Measurements from ENCODE around the gene PBX1.

The PBX1 gene

DNA sequence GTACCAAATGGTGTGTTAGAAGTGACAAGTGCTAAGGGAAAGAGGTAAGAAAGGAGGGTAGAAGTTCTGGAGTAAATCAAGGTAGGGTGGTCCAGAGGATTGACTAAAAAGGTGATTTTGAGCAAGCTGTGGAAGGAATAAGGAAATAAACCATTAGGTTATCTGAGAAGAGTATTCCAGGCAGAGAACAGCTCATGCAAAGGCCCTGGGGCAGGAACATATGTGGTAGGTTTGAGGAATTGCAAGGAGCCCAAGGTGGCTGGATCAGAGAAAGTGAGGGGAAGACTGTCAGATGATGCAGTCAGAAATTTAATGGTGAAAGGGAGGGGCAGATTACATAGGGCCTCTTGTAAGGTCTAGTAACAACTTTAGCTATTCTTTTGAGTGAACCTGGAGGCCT lies 302.6 kb downstream of the PBX1 start:
- no peaks in the 10 kb centered on the region for H3K4me1 Mint-ChIP-seq
- H3K9me3 Mint-ChIP-seq, result peaks cover 7% of the 10 kb centered on the region
- ATAC-seq (replicated peaks; ENCODE audit: extremely low read depth, poor library complexity, severe bottlenecking) (no peak), DNase-seq (ENCODE audit: low spot score in 2 of 2) (no peak)
- H3K4me3 Mint-ChIP-seq, result no peak overlapping the region
- no peaks in the 10 kb centered on the region for H3K36me3 Mint-ChIP-seq (ENCODE audit: insufficient read depth)
- no peaks in the 10 kb centered on the region for H3K27me3 Mint-ChIP-seq
- no peak overlapping the region for H3K27ac Mint-ChIP-seq (ENCODE audit: low read depth)

DNA sequence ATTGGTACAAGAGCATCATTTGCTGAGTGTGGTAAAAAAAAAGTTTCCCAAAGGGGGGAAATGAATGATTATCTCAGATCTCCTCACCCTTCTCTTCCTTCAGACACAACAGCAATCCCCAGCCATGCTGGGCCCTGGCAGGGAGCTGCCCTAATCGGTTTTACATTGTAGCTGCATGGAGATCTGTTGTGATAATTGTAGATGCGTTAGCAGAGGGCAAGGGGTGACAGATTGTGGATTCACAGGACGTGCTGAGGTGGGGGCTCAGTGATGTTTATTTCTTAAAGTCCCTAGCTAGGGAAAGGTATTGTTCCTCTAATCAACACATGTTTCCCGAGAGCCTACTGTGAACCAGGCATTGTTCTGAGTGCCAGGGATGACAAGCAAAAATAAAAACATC lies 304.1 kb downstream of the PBX1 start:
- DNase-seq (ENCODE audit: low spot score in 2 of 2) (no peak), ATAC-seq (replicated peaks; ENCODE audit: extremely low read depth, poor library complexity, severe bottlenecking) (no peak)
- H3K27ac Mint-ChIP-seq (ENCODE audit: low read depth), result no peak overlapping the region
- no peaks in the 10 kb centered on the region for H3K27me3 Mint-ChIP-seq
- H3K4me1 Mint-ChIP-seq, result no peaks in the 10 kb centered on the region
- no peaks in the 10 kb centered on the region for H3K36me3 Mint-ChIP-seq (ENCODE audit: insufficient read depth)
- no peak overlapping the region for H3K4me3 Mint-ChIP-seq
- peaks cover 5% of the 10 kb centered on the region for H3K9me3 Mint-ChIP-seq

DNA sequence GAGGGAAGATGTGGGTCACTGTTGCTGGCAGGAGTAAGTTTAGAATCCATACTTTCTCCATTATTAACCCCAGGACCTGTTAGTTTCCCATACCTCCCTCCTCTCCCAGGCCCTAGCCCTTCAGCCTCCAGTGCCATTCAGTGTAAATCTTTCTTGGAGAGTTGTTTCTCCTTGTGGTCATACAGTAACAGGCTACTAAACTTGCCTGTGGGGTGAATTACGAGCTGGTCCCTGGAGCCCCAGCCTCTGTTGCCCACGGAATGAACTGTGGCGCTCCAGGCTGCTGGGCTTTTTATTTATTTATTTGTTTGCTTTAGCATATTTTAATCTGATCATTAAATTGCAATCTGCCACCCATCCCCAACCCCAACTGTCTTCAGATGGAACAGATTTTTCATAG lies 305.2 kb downstream of the PBX1 start:
- Mint-ChIP-seq H3K27ac (ENCODE audit: low read depth) (no peak overlapping the region), H3K27me3 (no peaks in the 10 kb centered on the region), H3K4me1 (no peaks in the 10 kb centered on the region), H3K36me3 (ENCODE audit: insufficient read depth) (no peaks in the 10 kb centered on the region), H3K9me3 (peaks cover 5% of the 10 kb centered on the region), H3K4me3 (no peak overlapping the region)
- ATAC-seq (replicated peaks; ENCODE audit: extremely low read depth, poor library complexity, severe bottlenecking) (no peak), DNase-seq (ENCODE audit: low spot score in 2 of 2) (no peak)

DNA sequence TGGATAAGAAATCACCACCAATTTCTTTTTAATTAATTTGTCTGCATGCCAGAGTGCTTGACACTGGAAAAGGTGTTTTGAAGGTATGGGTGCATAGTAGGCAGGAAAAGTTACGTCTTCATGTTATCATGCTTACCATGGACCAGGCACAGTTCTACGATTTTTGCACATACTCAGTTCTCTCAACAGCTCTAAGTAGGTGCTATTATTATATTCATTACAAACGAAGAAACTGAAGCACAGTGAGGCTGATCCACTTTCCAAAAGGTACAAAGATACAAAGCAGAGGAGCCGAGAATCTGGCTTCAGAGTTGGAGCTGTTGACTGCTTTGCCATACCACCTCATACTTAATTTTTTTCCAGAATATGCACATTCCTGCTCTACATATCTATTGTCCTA lies 306.4 kb downstream of the PBX1 start:
- Mint-ChIP-seq H3K9me3 (peaks cover 8% of the 10 kb centered on the region), H3K27me3 (no peaks in the 10 kb centered on the region), H3K4me1 (no peaks in the 10 kb centered on the region), H3K4me3 (no peak overlapping the region), H3K36me3 (ENCODE audit: insufficient read depth) (no peaks in the 10 kb centered on the region), H3K27ac (ENCODE audit: low read depth) (no peak overlapping the region)
- DNase-seq (ENCODE audit: low spot score in 2 of 2) (no peak), ATAC-seq (replicated peaks; ENCODE audit: extremely low read depth, poor library complexity, severe bottlenecking) (no peak)

DNA sequence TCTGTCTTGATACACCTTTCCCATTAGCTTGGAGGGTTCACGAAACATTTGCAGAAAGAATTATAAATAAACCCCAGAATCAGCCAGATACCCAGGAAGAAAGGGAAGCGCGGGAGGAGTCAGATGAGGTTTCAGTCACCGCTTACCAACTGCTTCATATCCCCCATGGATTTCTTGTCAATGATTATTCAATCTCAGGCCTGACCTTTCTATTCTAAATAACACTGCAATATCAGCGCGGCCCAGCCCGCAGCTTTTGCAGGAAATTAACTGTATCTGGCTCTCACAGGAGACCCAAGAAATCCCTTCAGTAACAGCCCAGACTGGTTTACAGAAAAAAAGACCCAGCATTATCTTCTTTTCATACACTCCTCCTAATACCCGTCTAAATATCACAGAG lies 308.6 kb downstream of the PBX1 start:
- no peak for ATAC-seq (replicated peaks; ENCODE audit: extremely low read depth, poor library complexity, severe bottlenecking)
- H3K36me3 Mint-ChIP-seq (ENCODE audit: insufficient read depth), result no peaks in the 10 kb centered on the region
- peaks cover 15% of the 10 kb centered on the region for H3K9me3 Mint-ChIP-seq
- DNase-seq (ENCODE audit: low spot score in 2 of 2), result no peak
- H3K27ac Mint-ChIP-seq (ENCODE audit: low read depth), result no peak overlapping the region
- no peaks in the 10 kb centered on the region for H3K27me3 Mint-ChIP-seq
- no peak overlapping the region for H3K4me3 Mint-ChIP-seq
- no peaks in the 10 kb centered on the region for H3K4me1 Mint-ChIP-seq

DNA sequence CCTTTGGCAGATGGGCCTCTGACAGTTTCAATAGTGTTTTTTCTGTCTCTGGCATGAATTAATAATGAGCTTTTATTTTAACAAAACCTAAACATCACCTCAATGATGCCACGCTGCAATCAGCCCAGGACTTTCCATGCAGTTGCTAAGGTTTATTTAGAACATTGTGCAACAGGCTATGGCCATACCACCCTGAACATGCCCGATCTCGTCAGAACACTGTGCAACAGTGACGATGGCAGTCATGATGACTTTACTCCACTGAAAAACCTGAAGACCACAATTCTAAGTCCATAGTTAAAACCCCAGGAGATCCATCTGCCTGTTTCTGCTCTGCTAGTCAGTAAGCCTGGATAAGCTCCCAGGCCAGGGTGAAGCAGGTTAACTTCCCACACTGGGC lies 310.0 kb downstream of the PBX1 start:
- Mint-ChIP-seq H3K27ac (ENCODE audit: low read depth) (no peak overlapping the region), H3K4me1 (no peaks in the 10 kb centered on the region), H3K36me3 (ENCODE audit: insufficient read depth) (no peaks in the 10 kb centered on the region), H3K4me3 (no peak overlapping the region), H3K27me3 (no peaks in the 10 kb centered on the region), H3K9me3 (peaks cover 10% of the 10 kb centered on the region)
- no peak for DNase-seq (ENCODE audit: low spot score in 2 of 2)
- no peak for ATAC-seq (replicated peaks; ENCODE audit: extremely low read depth, poor library complexity, severe bottlenecking)

DNA sequence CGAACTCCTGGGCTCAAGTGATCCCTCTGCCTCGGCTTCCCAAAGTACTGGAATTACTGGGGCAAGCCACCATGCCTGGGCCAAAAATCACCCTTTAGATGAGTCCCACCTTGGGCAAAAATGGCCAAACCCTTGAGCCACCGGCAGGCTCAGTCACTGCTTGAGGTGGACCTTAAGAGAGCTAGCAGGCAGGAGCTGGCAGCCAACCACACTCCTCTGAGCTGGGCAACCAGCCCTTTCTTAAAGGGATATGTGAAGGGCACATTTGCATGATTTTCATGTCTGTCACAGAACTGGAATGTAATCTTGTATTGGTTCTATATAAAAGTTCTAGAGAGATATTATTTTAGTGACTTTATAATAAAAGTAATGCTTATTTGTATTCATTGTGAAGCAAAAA lies 316.5 kb downstream of the PBX1 start:
- Mint-ChIP-seq H3K27me3 (no peaks in the 10 kb centered on the region), H3K4me1 (no peaks in the 10 kb centered on the region), H3K9me3 (peaks cover 13% of the 10 kb centered on the region), H3K27ac (ENCODE audit: low read depth) (no peak overlapping the region), H3K36me3 (ENCODE audit: insufficient read depth) (no peaks in the 10 kb centered on the region), H3K4me3 (no peak overlapping the region)
- no peak for ATAC-seq (replicated peaks; ENCODE audit: extremely low read depth, poor library complexity, severe bottlenecking)
- DNase-seq (ENCODE audit: low spot score in 2 of 2), result no peak

DNA sequence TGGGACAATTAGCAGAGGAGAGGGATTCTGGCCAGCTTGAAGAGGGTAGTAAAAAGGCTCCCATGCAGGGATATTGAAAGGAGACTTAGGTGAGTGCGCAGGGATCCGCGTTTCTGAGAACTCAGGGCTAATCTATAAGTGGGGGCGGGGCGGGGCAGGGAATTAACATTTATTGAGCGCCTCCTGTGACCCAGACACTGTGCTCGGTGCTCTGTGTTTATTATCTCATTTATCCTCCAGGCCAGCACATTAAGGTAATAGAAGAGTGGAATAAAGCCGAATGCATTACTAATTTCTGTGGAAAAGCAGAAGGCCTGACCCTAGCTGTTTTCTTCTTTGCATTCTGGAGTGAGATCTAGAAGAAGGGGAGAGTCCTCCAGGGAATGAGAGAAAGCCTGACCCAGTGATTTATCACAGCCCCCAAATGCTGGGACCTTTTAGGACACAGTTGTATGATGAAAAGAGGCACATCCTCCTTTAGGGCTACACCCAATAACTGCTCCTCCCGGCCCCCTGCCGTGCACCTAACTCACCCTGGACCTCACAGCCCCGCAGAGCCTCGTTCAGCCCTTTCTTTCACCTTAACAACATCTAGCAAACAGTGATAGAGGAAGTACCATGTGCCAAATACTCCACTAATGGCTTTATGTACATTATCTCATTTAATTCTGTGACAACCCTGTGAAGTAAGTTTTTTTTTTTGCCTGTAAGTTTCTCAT lies 317.6 kb downstream of the PBX1 start:
- H3K36me3 Mint-ChIP-seq (ENCODE audit: insufficient read depth), result no peaks in the 10 kb centered on the region
- peaks cover 7% of the 10 kb centered on the region for H3K9me3 Mint-ChIP-seq
- DNase-seq (ENCODE audit: low spot score in 2 of 2) (no peak), ATAC-seq (replicated peaks; ENCODE audit: extremely low read depth, poor library complexity, severe bottlenecking) (no peak)
- no peaks in the 10 kb centered on the region for H3K4me1 Mint-ChIP-seq
- H3K27ac Mint-ChIP-seq (ENCODE audit: low read depth), result no peak overlapping the region
- H3K4me3 Mint-ChIP-seq, result no peak overlapping the region
- H3K27me3 Mint-ChIP-seq, result no peaks in the 10 kb centered on the region

DNA sequence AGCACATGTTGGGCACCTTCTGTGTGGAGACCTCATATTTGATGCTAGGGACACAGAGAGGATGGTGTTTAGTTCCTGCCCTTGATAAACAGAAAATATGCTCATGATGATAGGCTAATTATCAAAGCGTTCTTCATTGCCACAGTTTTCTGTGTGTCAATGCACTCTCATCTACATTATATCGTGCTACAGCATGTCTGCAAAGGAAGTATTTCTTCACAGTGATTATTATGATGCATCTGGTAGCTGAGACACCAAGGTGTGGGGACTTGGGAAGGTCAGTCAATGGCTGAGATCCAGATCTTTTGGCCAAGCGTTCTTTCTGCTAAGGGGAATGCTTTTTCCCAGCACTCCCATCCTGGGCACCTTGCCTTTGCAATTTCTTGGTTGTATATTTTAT lies 321.2 kb downstream of the PBX1 start:
- no peak for DNase-seq (ENCODE audit: low spot score in 2 of 2)
- H3K4me3 Mint-ChIP-seq, result no peak overlapping the region
- H3K36me3 Mint-ChIP-seq (ENCODE audit: insufficient read depth), result no peaks in the 10 kb centered on the region
- no peaks in the 10 kb centered on the region for H3K4me1 Mint-ChIP-seq
- peaks cover 7% of the 10 kb centered on the region for H3K9me3 Mint-ChIP-seq
- no peak overlapping the region for H3K27ac Mint-ChIP-seq (ENCODE audit: low read depth)
- no peaks in the 10 kb centered on the region for H3K27me3 Mint-ChIP-seq
- ATAC-seq (replicated peaks; ENCODE audit: extremely low read depth, poor library complexity, severe bottlenecking), result no peak

DNA sequence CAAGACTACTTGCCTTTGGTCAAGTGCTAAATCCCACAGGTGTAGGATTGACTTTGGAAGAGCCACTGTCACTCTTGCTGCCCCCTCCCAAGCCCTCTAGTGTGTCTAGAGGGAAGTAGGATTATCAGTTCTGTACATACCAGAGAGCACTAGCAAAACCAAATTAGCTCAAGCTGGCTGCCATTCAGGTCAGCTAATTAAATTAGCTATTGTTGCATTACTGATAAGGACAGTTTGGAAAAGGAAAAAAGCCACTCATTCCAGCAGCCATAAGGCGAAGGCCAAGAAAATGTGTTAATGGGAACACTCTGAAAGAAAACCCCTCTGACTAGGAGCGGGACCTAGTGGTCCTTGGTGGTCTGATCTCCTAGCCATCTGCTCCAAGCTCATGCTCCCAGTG lies 321.7 kb downstream of the PBX1 start:
- Mint-ChIP-seq H3K27me3 (no peaks in the 10 kb centered on the region), H3K27ac (ENCODE audit: low read depth) (no peak overlapping the region), H3K4me1 (no peaks in the 10 kb centered on the region), H3K36me3 (ENCODE audit: insufficient read depth) (no peaks in the 10 kb centered on the region), H3K4me3 (no peak overlapping the region), H3K9me3 (peaks cover 7% of the 10 kb centered on the region)
- ATAC-seq (replicated peaks; ENCODE audit: extremely low read depth, poor library complexity, severe bottlenecking), result no peak
- DNase-seq (ENCODE audit: low spot score in 2 of 2), result no peak

DNA sequence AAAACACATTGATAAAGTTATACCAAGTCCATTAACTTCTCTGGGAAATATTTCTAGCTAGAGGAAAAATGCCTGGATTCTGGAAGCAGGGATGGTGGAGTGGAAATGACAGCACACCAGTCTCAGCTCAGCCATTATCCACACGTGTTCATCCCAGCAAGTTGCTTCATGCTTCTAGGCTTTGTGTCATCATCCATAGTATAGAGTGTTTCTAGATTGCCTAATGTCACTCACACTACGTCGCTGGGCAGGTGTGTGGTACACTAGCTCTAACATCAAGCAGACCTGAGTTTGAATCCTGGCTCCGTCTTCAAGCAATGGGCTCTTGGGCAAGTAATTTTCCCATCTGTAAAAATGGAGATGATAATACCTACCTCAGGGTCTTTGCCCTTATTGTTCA lies 326.3 kb downstream of the PBX1 start:
- Mint-ChIP-seq H3K27ac (ENCODE audit: low read depth) (no peak overlapping the region), H3K9me3 (no peaks in the 10 kb centered on the region), H3K36me3 (ENCODE audit: insufficient read depth) (no peaks in the 10 kb centered on the region), H3K4me1 (no peaks in the 10 kb centered on the region), H3K27me3 (no peaks in the 10 kb centered on the region), H3K4me3 (no peak overlapping the region)
- DNase-seq (ENCODE audit: low spot score in 2 of 2), result no peak
- no peak for ATAC-seq (replicated peaks; ENCODE audit: extremely low read depth, poor library complexity, severe bottlenecking)

DNA sequence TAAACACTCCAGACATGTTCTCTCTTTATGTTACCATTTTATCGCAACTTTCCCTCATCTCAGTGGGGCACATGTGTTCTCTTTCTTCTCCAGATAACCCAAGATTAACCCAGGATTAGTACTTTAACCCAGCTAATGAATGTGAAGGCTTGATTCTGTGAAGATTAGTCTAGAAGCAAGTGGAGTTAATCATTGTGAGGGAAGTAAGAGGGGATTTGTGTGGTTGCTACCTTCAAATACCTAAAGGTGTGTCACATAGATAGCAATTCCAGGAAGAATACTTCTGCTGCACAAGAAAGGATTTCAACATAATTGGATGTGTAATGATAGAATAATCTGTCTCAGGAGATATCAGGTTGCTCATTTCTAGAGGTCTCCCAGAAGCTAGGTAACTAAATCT lies 327.1 kb downstream of the PBX1 start:
- Mint-ChIP-seq H3K4me1 (no peaks in the 10 kb centered on the region), H3K36me3 (ENCODE audit: insufficient read depth) (no peaks in the 10 kb centered on the region), H3K27me3 (no peaks in the 10 kb centered on the region), H3K9me3 (no peaks in the 10 kb centered on the region), H3K27ac (ENCODE audit: low read depth) (no peak overlapping the region), H3K4me3 (no peak overlapping the region)
- DNase-seq (ENCODE audit: low spot score in 2 of 2) (no peak), ATAC-seq (replicated peaks; ENCODE audit: extremely low read depth, poor library complexity, severe bottlenecking) (no peak)

DNA sequence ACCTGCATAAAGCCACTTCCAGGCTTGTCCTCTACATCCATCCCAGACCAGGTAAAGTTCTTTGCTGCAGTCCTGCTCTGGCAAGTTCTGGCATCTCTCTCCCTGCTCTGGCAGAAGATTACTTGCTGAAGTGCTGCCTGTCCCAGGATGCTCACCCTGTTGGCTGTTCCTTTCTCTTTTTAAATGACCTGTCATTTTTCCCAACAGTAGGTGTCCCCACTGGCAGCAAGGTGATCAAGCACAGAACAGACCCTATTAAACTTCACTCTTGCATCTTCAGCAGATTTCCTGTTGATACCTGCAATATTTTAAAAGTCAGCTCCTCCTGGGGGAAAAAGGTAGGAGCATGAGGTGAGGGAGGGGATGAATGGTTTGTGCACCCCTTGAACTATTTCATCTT lies 332.6 kb downstream of the PBX1 start:
- H3K4me1 Mint-ChIP-seq, result no peaks in the 10 kb centered on the region

More for the DNA sequence above, 332.6 kb downstream of the PBX1 start:
- DNase-seq (ENCODE audit: low spot score in 2 of 2), result no peak
- Mint-ChIP-seq H3K9me3 (no peaks in the 10 kb centered on the region), H3K27me3 (no peaks in the 10 kb centered on the region), H3K4me3 (no peak overlapping the region), H3K36me3 (ENCODE audit: insufficient read depth) (no peaks in the 10 kb centered on the region), H3K27ac (ENCODE audit: low read depth) (no peak overlapping the region)
- no peak for ATAC-seq (replicated peaks; ENCODE audit: extremely low read depth, poor library complexity, severe bottlenecking)
